ENCODE results near the gene PTOV1.

The PTOV1 gene

GRCh38 chr19:49874503-49875157 is 23.7 kb downstream of the PTOV1 start:
- Histone ChIP-seq H3K36me3 (ENCODE audit: low read length) (no peaks in the 10 kb centered on the region), H3F3A (ENCODE audit: insufficient read depth) (0 out of 2 replicates have a peak, but pooled peaks cover 6% of the 10 kb centered on the region), H3K27ac (ENCODE audit: low read depth, low read length) (no peak overlapping the region), H3K27me3 (ENCODE audit: low read length) (no peaks in the 10 kb centered on the region), H3K4me2 (ENCODE audit: low read depth, low read length, poor library complexity, severe bottlenecking) (peak overlapping the region; percentile 91), H2AFZ (ENCODE audit: low read depth, low read length, severe bottlenecking) (no peak overlapping the region), H3K79me2 (ENCODE audit: insufficient read depth, low read length) (peaks cover 9% of the 10 kb centered on the region; the same call in 1 of the 2 replicates), H3K9me2 (replicated peaks; ENCODE audit: insufficient read depth, low read length) (no peaks in the 10 kb centered on the region), H3K9ac (ENCODE audit: low read length) (no peak overlapping the region; the same call in 1 of the 2 replicates), H4K20me1 (ENCODE audit: low read depth, low read length) (no peaks in the 10 kb centered on the region), H3K9me3 (ENCODE audit: insufficient read depth, low read length) (no peaks in the 10 kb centered on the region), H3K4me3 (ENCODE audit: insufficient read depth, low read length, poor library complexity, severe bottlenecking) (no peak overlapping the region)
- no peak for TF ChIP-seq EZH2phosphoT487 (conservative IDR thresholded peaks at IDR 0.05; ENCODE audit: low read length)
- no peak for TF ChIP-seq CTCF (IDR thresholded peaks at IDR 0.05; ENCODE audit: insufficient read depth, low read length, poor library complexity, severe bottlenecking)

GRCh38 chr19:49875177-49875576 is 24.2 kb downstream of the PTOV1 start:
- H3K36me3 ChIP-seq (ENCODE audit: low read length): no peaks in the 10 kb centered on the region
- peaks cover 9% of the 10 kb centered on the region; the same call in 1 of the 2 replicates for H3K79me2 ChIP-seq (ENCODE audit: insufficient read depth, low read length)
- H3K4me3 ChIP-seq (ENCODE audit: insufficient read depth, low read length, poor library complexity, severe bottlenecking): peak overlapping the region; percentile 80
- 0 out of 2 replicates have a peak, but pooled peaks cover 5% of the 10 kb centered on the region for H3F3A ChIP-seq (ENCODE audit: insufficient read depth)
- H4K20me1 ChIP-seq (ENCODE audit: low read depth, low read length): no peaks in the 10 kb centered on the region
- H3K4me2 ChIP-seq (ENCODE audit: low read depth, low read length, poor library complexity, severe bottlenecking): peak overlapping the region; percentile 91
- H2AFZ ChIP-seq (ENCODE audit: low read depth, low read length, severe bottlenecking): no peak overlapping the region
- H3K27ac ChIP-seq (ENCODE audit: low read depth, low read length): no peak overlapping the region
- H3K9me2 ChIP-seq (replicated peaks; ENCODE audit: insufficient read depth, low read length): no peaks in the 10 kb centered on the region
- peak overlapping the region; percentile 94 for H3K9ac ChIP-seq (ENCODE audit: low read length)
- H3K27me3 ChIP-seq (ENCODE audit: low read length): no peaks in the 10 kb centered on the region
- TF ChIP-seq CTCF (IDR thresholded peaks at IDR 0.05; ENCODE audit: insufficient read depth, low read length, poor library complexity, severe bottlenecking): no peak
- H3K9me3 ChIP-seq (ENCODE audit: insufficient read depth, low read length): no peaks in the 10 kb centered on the region

- no peaks in the 10 kb centered on the region for H3K27me3 ChIP-seq (ENCODE audit: low read length)
- H3K4me3 ChIP-seq (ENCODE audit: insufficient read depth, low read length, poor library complexity, severe bottlenecking): peak overlapping the region; percentile 80
- H2AFZ ChIP-seq (ENCODE audit: low read depth, low read length, severe bottlenecking): peak overlapping the region; percentile 50
- H3K9ac ChIP-seq (ENCODE audit: low read length): peak overlapping the region; percentile 94
- H4K20me1 ChIP-seq (ENCODE audit: low read depth, low read length): no peaks in the 10 kb centered on the region
- H3K79me2 ChIP-seq (ENCODE audit: insufficient read depth, low read length): peaks cover 9% of the 10 kb centered on the region; the same call in 1 of the 2 replicates
- H3K27ac ChIP-seq (ENCODE audit: low read depth, low read length): peak overlapping the region; percentile 79
- no peaks in the 10 kb centered on the region for H3K9me3 ChIP-seq (ENCODE audit: insufficient read depth, low read length)
- H3F3A ChIP-seq (ENCODE audit: insufficient read depth): no peaks in the 10 kb centered on the region
- TF ChIP-seq CTCF (IDR thresholded peaks at IDR 0.05; ENCODE audit: insufficient read depth, low read length, poor library complexity, severe bottlenecking) (no peak), EZH2phosphoT487 (conservative IDR thresholded peaks at IDR 0.05; ENCODE audit: low read length) (no peak)
- no peaks in the 10 kb centered on the region for H3K36me3 ChIP-seq (ENCODE audit: low read length)
- no peaks in the 10 kb centered on the region for H3K9me2 ChIP-seq (replicated peaks; ENCODE audit: insufficient read depth, low read length)
- peak overlapping the region; percentile 91 for H3K4me2 ChIP-seq (ENCODE audit: low read depth, low read length, poor library complexity, severe bottlenecking)
These were observed 25.0 kb downstream of the PTOV1 start for GRCh38 chr19:49875857-49876421.

All from SU-DHL-6 (cell line).